IMR-90 (cell line): ENCODE measurements around the gene EAF2. TPM values are rescaled to one million over a fixed set of nuclear protein-coding genes. Genes with fewer than 3 reads are reported as not detected.

Experiments
- ATAC-seq: fragments of 200-7000 bp; cut with Tn5 transposase; 2 replicates; pipeline ENCODE4 v1.9.1; 2020; ENCODE audit warnings: low read depth, mild to moderate bottlenecking, moderate library complexity
- BruUV-seq: library from RNA; stranded (reverse); fragments of 400-500 nt; replicated peaks from 2 replicates; lab custom pipeline; 2021; lab: Mats Ljungman, UMichigan
- CTCF ChIA-PET: fragments of 300-600 bp; formaldehyde crosslinking; extraction: SDS; loops from one replicate; lab custom pipeline; 2021; ENCODE audit warnings: antibody characterized with exemption; lab: Yijun Ruan, JAX
- POLR2A ChIA-PET: fragments of 300-600 bp; sonication (Branson Sonifier 250); formaldehyde crosslinking; loops from one replicate; lab custom pipeline; 2022; ENCODE audit warnings: antibody characterized with exemption; ENCODE audit not compliant: unreplicated experiment; lab: Charles Lee
- DNase-seq: peaks from one replicate; pipeline ENCODE4 v3.0.0; 2013
- H2AFZ ChIP-seq: replicated peaks from 2 replicates; pipeline ENCODE3; 2013; ENCODE audit warnings: low read length, mild to moderate bottlenecking; ENCODE audit not compliant: poor library complexity
- H2AK5ac ChIP-seq: 2 replicates; pipeline ENCODE4 v1.6.1; 2013; ENCODE audit warnings: low read depth, low read length, inconsistent platforms
- H2AK9ac ChIP-seq: replicated peaks from 2 replicates; pipeline ENCODE3; 2013; ENCODE audit warnings: mild to moderate bottlenecking, low read depth, low read length, moderate library complexity; ENCODE audit not compliant: poor library complexity
- H2BK120ac ChIP-seq: 2 replicates; pipeline ENCODE4 v1.6.1; 2013; ENCODE audit warnings: low read depth, low read length, inconsistent platforms
- H2BK15ac ChIP-seq: 3 replicates; pipeline ENCODE4 v1.6.1; 2013; ENCODE audit warnings: low read depth, low read length, inconsistent platforms
- H2BK20ac ChIP-seq: 2 replicates; pipeline ENCODE4 v1.6.1; 2013; ENCODE audit warnings: low read depth, mild to moderate bottlenecking, inconsistent platforms, low read length, moderate library complexity
- H2BK5ac ChIP-seq: 2 replicates; pipeline ENCODE4 v1.6.1; 2013; ENCODE audit warnings: mild to moderate bottlenecking, low read depth, low read length, inconsistent platforms; ENCODE audit not compliant: poor library complexity, severe bottlenecking
- H3K14ac ChIP-seq: replicated peaks from 2 replicates; pipeline ENCODE4 v1.6.1; 2013; ENCODE audit warnings: low read depth, low read length, inconsistent platforms
- H3K18ac ChIP-seq: 2 replicates; pipeline ENCODE4 v1.6.1; 2013; ENCODE audit warnings: low read depth, low read length, control low read depth
- H3K23ac ChIP-seq: 2 replicates; pipeline ENCODE4 v1.6.1; 2013; ENCODE audit warnings: low read depth, low read length, inconsistent platforms
- H3K27ac ChIP-seq: 2 replicates; pipeline ENCODE4 v1.5.1; 2013; ENCODE audit warnings: mild to moderate bottlenecking, control low read depth, low read length; ENCODE audit not compliant: insufficient read depth
- H3K27me3 ChIP-seq: 2 replicates; pipeline ENCODE4 v1.6.1; 2013; ENCODE audit warnings: low read length; ENCODE audit not compliant: control insufficient read depth, insufficient read depth
- H3K36me3 ChIP-seq: 2 replicates; pipeline ENCODE4 v1.6.1; 2013; ENCODE audit warnings: low read length, mixed read lengths; ENCODE audit not compliant: control insufficient read depth, insufficient read depth
- H3K4ac ChIP-seq: 2 replicates; pipeline ENCODE4 v1.6.1; 2013; ENCODE audit warnings: low read depth, low read length, inconsistent platforms
- H3K4me1 ChIP-seq: 2 replicates; pipeline ENCODE4 v1.6.1; 2013; ENCODE audit warnings: low read length, mixed read lengths; ENCODE audit not compliant: control insufficient read depth, insufficient read depth
- H3K4me2 ChIP-seq: 2 replicates; pipeline ENCODE4 v1.6.1; 2013; ENCODE audit warnings: low read depth, mild to moderate bottlenecking, control low read depth, low read length, moderate library complexity
- H3K4me3 ChIP-seq: 2 replicates; pipeline ENCODE4 v1.5.1; 2013; ENCODE audit warnings: low read depth, mild to moderate bottlenecking, control low read depth, low read length, moderate library complexity; ENCODE audit not compliant: insufficient read depth
- H3K56ac ChIP-seq: 2 replicates; pipeline ENCODE4 v1.6.1; 2013; ENCODE audit warnings: low read length, inconsistent platforms; ENCODE audit not compliant: insufficient read depth; ENCODE audit errors: extremely low read depth
- H3K79me1 ChIP-seq, 2 experiments: 2 replicates each; pipeline ENCODE4 v1.6.1; 2013; ENCODE audit warnings: low read length in 2 of 2, inconsistent platforms in 1 of 2, low read depth in 1 of 2
- H3K9ac ChIP-seq: 2 replicates; pipeline ENCODE4 v1.6.1; 2013; ENCODE audit warnings: low read depth, low read length, control low read depth
- H3K9me1 ChIP-seq: 2 replicates; pipeline ENCODE4 v1.6.1; 2013; ENCODE audit warnings: low read length, inconsistent platforms; ENCODE audit not compliant: insufficient read depth
- H3K9me3 ChIP-seq: 2 replicates; pipeline ENCODE4 v1.6.1; 2013; ENCODE audit warnings: low read length; ENCODE audit not compliant: control insufficient read depth, insufficient read depth
- H4K20me1 ChIP-seq: 2 replicates; pipeline ENCODE4 v1.6.1; 2013; ENCODE audit warnings: low read length, inconsistent platforms; ENCODE audit not compliant: insufficient read depth
- H4K5ac ChIP-seq: 2 replicates; pipeline ENCODE4 v1.6.1; 2013; ENCODE audit warnings: mild to moderate bottlenecking, low read depth, low read length, control low read depth
- H4K8ac ChIP-seq, 2 experiments: 2 replicates each; pipeline ENCODE4 v1.6.1; 2013; ENCODE audit warnings: low read depth in 2 of 2, low read length in 2 of 2, control low read depth in 1 of 2, inconsistent platforms in 1 of 2
- H4K91ac ChIP-seq: 2 replicates; pipeline ENCODE4 v1.6.1; 2013; ENCODE audit warnings: low read depth, low read length, inconsistent platforms; ENCODE audit not compliant: insufficient read depth
- BHLHE40 ChIP-seq: fragments of 150-350 bp; IDR thresholded peaks from 2 replicates; pipeline ENCODE4 v1.6.1; 2016; ENCODE audit warnings: mild to moderate bottlenecking, low read depth, low read length
- CEBPB ChIP-seq: IDR thresholded peaks from 2 replicates; pipeline ENCODE4 v1.6.1; 2012; ENCODE audit warnings: low read depth, low read length, improper control_type of control experiment
- CHD1 ChIP-seq: IDR thresholded peaks from 2 replicates; pipeline ENCODE4 v1.6.1; 2012; ENCODE audit warnings: low read depth, low read length, improper control_type of control experiment
- FOS ChIP-seq: fragments of 150-350 bp; IDR thresholded peaks from 2 replicates; pipeline ENCODE4 v1.6.1; 2016; ENCODE audit warnings: low read depth, low read length
- MAFK ChIP-seq: IDR thresholded peaks from 2 replicates; pipeline ENCODE4 v1.6.1; 2012; ENCODE audit warnings: low read depth, low read length, improper control_type of control experiment
- MAZ ChIP-seq: IDR thresholded peaks from 2 replicates; pipeline ENCODE4 v1.6.1; 2012; ENCODE audit warnings: low read depth, mild to moderate bottlenecking, low read length, improper control_type of control experiment, moderate library complexity, borderline replicate concordance
- RAD21 ChIP-seq: IDR thresholded peaks from 2 replicates; pipeline ENCODE4 v1.6.1; 2012; ENCODE audit warnings: low read length, improper control_type of control experiment
- RCOR1 ChIP-seq: IDR thresholded peaks from 2 replicates; pipeline ENCODE4 v1.6.1; 2012; ENCODE audit warnings: mild to moderate bottlenecking, low read length, improper control_type of control experiment; ENCODE audit not compliant: insufficient replicate concordance
- RFX5 ChIP-seq: IDR thresholded peaks from 2 replicates; pipeline ENCODE4 v1.8.0; 2012; ENCODE audit warnings: low read depth, mild to moderate bottlenecking, low read length, moderate library complexity
- whole genome bisulfite sequencing, 2 experiments: methylation state at CpG; one replicate each; pipeline versions ENCODE4 v1.1.5 to v1.1.7; 2013; ENCODE audit warnings: missing lambda C conversion rate in 2 of 2; ENCODE audit not compliant: insufficient read length in 1 of 2; ENCODE audit errors: extremely low coverage in 2 of 2; 5-methylcytosine and 5-hydroxymethylcytosine counted together
- dilution Hi-C: fragments of 300-500 bp; cut with HindIII; formaldehyde crosslinking; loops from one replicate; pipeline ENCODE4 v1.14.3; 2018; ENCODE audit warnings: low sequenced_read_pairs; ENCODE audit not compliant: unreplicated experiment
- in situ Hi-C: fragments of 300-500 bp; cut with MboI; formaldehyde crosslinking; loops from 3 replicates; pipeline ENCODE4 v1.14.3; 2019; ENCODE audit warnings: low sequenced_read_pairs, inconsistent platforms, mixed read lengths
- intact Hi-C: fragments of 100-400 bp; cut with micrococcal nuclease; formaldehyde crosslinking; loops from 2 replicates; pipeline ENCODE4 v1.10.0; 2022
- polyA plus RNA-seq, 3 experiments: library from polyadenylated mRNA; depleted of rRNA; stranded (reverse); fragments of >200 nt; gene quantifications; 2 replicates each; pipeline ENCODE4 v1.2.3, GENCODE V29; 2012; ENCODE audit warnings: low replicate concordance in 1 of 3
- total RNA-seq: library from RNA; depleted of rRNA; stranded (reverse); fragments of >200 nt; gene quantifications from 2 replicates; pipeline ENCODE4 v1.2.3, GENCODE V29; 2012
- TF ChIP-seq, protein P1 (sequence below): conservative IDR thresholded peaks from 2 replicates; pipeline ENCODE4 v1.5.1; 2012; ENCODE audit warnings: mild to moderate bottlenecking, low read depth, low read length, improper control_type of control experiment
- TF ChIP-seq, protein P2 (sequence below): fragments of 150-350 bp; IDR thresholded peaks from 2 replicates; pipeline ENCODE4 v1.6.1; 2017; ENCODE audit warnings: mild to moderate bottlenecking, antibody characterized with exemption, low read length, low read depth

Gene EAF2
- total and polyA plus RNA-seq, 2 of the 4 experiments (the other 2 are of a cell fraction): 2.2 to 2.3 TPM

DNA sequence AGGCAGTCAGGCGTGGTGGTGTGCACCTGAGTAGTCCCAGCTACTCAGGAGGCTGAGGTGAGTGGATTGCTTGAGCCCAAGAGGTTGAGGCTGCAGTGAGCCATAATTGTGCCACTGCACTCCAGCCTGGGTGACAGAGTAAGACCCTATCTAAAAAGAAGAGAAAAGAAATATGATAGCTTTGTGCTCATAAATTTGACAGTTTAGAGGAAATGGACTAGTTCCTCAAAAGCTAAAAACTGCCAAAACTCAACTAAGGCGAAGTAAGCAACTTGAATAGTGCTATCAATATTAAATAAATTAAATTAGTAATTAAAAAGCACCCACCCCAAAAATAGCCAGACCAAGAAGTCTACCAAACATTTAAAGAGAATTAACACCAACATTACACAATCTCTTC is 34.7 kb downstream of the EAF2 start:
- Histone ChIP-seq H3K4me2 (no peak overlapping the region), H2BK20ac (no peak overlapping the region), H3K79me1 (no peaks in the 10 kb centered on the region), H3K27me3 (no peaks in the 10 kb centered on the region), H3K36me3 (no peaks in the 10 kb centered on the region), H4K20me1 (no peaks in the 10 kb centered on the region), H3K14ac (no peak overlapping the region), H3K9ac (no peak overlapping the region), H2BK120ac (no peak overlapping the region), H3K4me1 (no peaks in the 10 kb centered on the region), H3K9me1 (no peaks in the 10 kb centered on the region), H2BK15ac (no peak overlapping the region), H2AK9ac (no peak overlapping the region), H3K4me3 (no peak overlapping the region), H2AFZ (no peak overlapping the region), H4K8ac (no peak overlapping the region), H3K4ac (no peak overlapping the region), H3K56ac (no peak overlapping the region), H3K18ac (no peak overlapping the region), H4K5ac (no peak overlapping the region), H4K91ac (no peak overlapping the region), H3K23ac (no peak overlapping the region), H2BK5ac (no peak overlapping the region), H3K27ac (no peak overlapping the region), H3K9me3 (no peaks in the 10 kb centered on the region), H2AK5ac (no peak overlapping the region)
- TF ChIP-seq RAD21 (no peak), RFX5 (no peak), CHD1 (no peak), CEBPB (no peak), FOS (no peak), BHLHE40 (no peak), MAZ (no peak), MAFK (no peak), RCOR1 (no peak)
- TF ChIP-seq, protein P1, sequence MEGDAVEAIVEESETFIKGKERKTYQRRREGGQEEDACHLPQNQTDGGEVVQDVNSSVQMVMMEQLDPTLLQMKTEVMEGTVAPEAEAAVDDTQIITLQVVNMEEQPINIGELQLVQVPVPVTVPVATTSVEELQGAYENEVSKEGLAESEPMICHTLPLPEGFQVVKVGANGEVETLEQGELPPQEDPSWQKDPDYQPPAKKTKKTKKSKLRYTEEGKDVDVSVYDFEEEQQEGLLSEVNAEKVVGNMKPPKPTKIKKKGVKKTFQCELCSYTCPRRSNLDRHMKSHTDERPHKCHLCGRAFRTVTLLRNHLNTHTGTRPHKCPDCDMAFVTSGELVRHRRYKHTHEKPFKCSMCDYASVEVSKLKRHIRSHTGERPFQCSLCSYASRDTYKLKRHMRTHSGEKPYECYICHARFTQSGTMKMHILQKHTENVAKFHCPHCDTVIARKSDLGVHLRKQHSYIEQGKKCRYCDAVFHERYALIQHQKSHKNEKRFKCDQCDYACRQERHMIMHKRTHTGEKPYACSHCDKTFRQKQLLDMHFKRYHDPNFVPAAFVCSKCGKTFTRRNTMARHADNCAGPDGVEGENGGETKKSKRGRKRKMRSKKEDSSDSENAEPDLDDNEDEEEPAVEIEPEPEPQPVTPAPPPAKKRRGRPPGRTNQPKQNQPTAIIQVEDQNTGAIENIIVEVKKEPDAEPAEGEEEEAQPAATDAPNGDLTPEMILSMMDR: no peak
- TF ChIP-seq, protein P2, sequence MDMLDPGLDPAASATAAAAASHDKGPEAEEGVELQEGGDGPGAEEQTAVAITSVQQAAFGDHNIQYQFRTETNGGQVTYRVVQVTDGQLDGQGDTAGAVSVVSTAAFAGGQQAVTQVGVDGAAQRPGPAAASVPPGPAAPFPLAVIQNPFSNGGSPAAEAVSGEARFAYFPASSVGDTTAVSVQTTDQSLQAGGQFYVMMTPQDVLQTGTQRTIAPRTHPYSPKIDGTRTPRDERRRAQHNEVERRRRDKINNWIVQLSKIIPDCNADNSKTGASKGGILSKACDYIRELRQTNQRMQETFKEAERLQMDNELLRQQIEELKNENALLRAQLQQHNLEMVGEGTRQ: no peak
- in situ Hi-C loops (no loop called here), intact Hi-C loops (no loop called here), dilution Hi-C loops (no loop called here)
- ATAC-seq: no peak
- ChIA-PET CTCF (no interaction called here), POLR2A (no interaction called here)
- DNase-seq: no peak
- no TSS peak for BruUV-seq
- WGBS, 2 experiments: no CpG with 5 or more reads among the region's 2 CpGs
